Large intestine (tissue), 3 donors: ENCODE data around the gene NR2E1. TPM values are rescaled to one million over a fixed set of nuclear protein-coding genes. Genes with fewer than 3 reads are reported as not detected.

Source experiments
- DNase-seq, 2 donors: peaks; one replicate each; pipeline versions ENCODE4 v3.0.0 to v3.0.0-alpha.2; 2013
- H3K27ac ChIP-seq: one replicate; pipeline ENCODE4 v1.5.1; 2013; ENCODE audit warnings: low read length
- H3K27me3 ChIP-seq: 2 replicates; pipeline ENCODE4 v1.6.1; 2013; ENCODE audit warnings: low read length; ENCODE audit not compliant: control insufficient read depth, insufficient read depth
- H3K36me3 ChIP-seq: 2 replicates; pipeline ENCODE4 v1.6.1; 2013; ENCODE audit warnings: low read length; ENCODE audit not compliant: control insufficient read depth, insufficient read depth
- H3K4me1 ChIP-seq: one replicate; pipeline ENCODE4 v1.6.1; 2013; ENCODE audit warnings: low read length; ENCODE audit not compliant: control insufficient read depth, insufficient read depth
- H3K4me3 ChIP-seq: one replicate; pipeline ENCODE4 v1.5.1; 2013; ENCODE audit warnings: low read length
- H3K9me3 ChIP-seq: one replicate; pipeline ENCODE4 v1.6.1; 2013; ENCODE audit warnings: mild to moderate bottlenecking, low read depth, low read length, moderate library complexity; ENCODE audit not compliant: control insufficient read depth
- WGBS: methylation state at CpG from one replicate; pipeline ENCODE4 v1.1.5; 2013; ENCODE audit warnings: low lambda C conversion rate; ENCODE audit not compliant: insufficient coverage; 5-methylcytosine and 5-hydroxymethylcytosine counted together
- polyA plus RNA-seq: library from polyadenylated mRNA; unstranded; fragments of 120-200 nt; gene quantifications from one replicate; pipeline ENCODE4 v1.2.1, GENCODE V29; 2013

The NR2E1 gene
- polyA plus RNA-seq, 1 donor: not detected

DNA sequence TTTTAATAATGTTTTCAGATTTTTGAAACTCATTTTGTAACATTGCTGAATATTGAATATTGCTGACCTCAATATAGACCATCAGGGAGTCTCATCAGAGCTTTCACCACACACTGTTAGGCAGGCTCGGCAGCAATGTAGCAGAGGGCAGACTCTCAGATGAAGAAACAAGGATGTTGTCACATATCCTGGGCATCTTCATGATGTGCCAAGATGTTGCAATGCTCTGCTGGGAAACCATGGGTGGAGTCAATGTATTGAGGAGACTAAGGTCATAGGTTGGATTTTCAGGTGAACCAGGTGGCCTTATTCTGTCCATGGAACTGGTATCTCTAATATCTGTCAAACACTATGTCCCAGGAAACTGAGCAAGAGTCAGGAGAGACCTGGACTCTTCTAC lies 27.3 kb downstream of the NR2E1 start:
- H3K36me3 ChIP-seq: no peaks in the 10 kb centered on the region
- H3K27me3 ChIP-seq: peaks cover 2% of the 10 kb centered on the region
- H3K27ac ChIP-seq: no peak overlapping the region
- H3K9me3 ChIP-seq: no peaks in the 10 kb centered on the region
- no peak overlapping the region for H3K4me3 ChIP-seq
- no CpG with 5 or more reads among the region's 1 CpG for WGBS
- no peak for DNase-seq
- no peaks in the 10 kb centered on the region for H3K4me1 ChIP-seq

DNA sequence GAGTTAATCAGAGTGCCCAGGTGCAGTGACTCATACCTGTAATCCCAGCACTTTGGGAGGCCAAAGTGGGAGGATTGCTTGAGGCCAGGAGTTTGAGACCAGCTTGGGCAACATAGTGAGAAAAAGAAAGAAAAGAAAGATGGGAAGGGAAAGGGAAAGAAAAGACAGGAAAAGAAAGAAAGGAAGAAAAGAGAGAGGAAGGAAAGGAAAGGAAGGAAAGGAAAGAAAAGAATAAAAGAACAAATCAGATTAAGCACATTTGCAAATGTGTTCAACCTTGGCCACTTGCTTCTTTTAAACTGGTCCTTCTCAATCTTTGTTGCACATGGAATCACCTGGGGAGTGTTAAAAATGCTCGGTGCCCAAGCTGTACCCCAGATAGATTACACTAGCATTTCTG lies 28.0 kb downstream of the NR2E1 start:
- H3K36me3 ChIP-seq: no peaks in the 10 kb centered on the region
- H3K4me1 ChIP-seq: no peaks in the 10 kb centered on the region
- DNase-seq: no peak
- no peaks in the 10 kb centered on the region for H3K9me3 ChIP-seq
- H3K27me3 ChIP-seq: peaks cover 2% of the 10 kb centered on the region
- H3K4me3 ChIP-seq: no peak overlapping the region
- no CpG with 5 or more reads among the region's 1 CpG for WGBS
- no peak overlapping the region for H3K27ac ChIP-seq

GRCh38 chr6:108194503-108194902 lies 28.7 kb downstream of the NR2E1 start:
- no peak overlapping the region for H3K4me3 ChIP-seq
- no peaks in the 10 kb centered on the region for H3K36me3 ChIP-seq
- H3K4me1 ChIP-seq: no peaks in the 10 kb centered on the region
- H3K27ac ChIP-seq: no peak overlapping the region
- H3K9me3 ChIP-seq: no peaks in the 10 kb centered on the region
- WGBS: no CpG with 5 or more reads among the region's 8 CpGs
- DNase-seq: no peak
- H3K27me3 ChIP-seq: peaks cover 2% of the 10 kb centered on the region

GRCh38 chr6:108195209-108195608 lies 29.4 kb downstream of the NR2E1 start:
- Histone ChIP-seq H3K4me1 (no peaks in the 10 kb centered on the region), H3K27ac (no peak overlapping the region), H3K4me3 (no peak overlapping the region), H3K9me3 (no peaks in the 10 kb centered on the region), H3K27me3 (peaks cover 2% of the 10 kb centered on the region), H3K36me3 (no peaks in the 10 kb centered on the region)
- no CpG with 5 or more reads among the region's 3 CpGs for WGBS
- no peak for DNase-seq

DNA sequence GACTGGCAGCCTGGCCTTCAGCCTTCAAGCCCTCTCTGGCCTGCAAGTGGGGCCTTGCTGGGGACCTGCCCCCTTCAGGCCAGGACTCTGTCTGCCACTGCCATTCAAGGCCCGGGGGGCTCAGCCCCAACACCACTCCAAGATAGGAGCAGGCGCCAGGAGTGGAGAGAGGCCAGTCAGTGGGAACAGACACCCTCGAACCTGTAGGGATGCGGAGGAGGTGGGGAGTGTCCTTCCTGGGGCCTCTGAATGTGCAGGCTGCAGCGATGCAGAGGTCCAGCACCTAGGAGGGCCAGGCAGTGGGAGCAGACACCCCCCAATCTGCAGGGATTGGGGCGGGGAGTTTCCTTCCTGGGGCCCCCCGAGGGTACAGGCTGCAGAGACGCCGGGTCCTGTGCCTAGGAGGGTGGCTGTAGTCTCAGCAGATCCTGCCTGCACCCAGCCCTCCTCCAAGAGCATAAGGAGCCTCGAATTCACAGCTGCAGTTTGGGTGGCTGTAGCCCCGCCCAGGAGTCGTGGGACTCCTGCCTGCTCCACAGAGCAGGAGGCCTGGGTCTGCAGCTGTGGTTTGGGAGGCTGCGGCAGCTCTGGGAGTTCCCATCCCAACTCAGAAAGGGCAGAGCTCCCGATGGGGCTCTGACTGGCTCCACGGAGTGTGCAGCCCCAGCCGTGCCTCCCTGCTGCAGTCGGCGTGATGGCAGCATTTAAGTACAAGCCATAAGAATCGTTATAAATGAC lies 33.1 kb downstream of the NR2E1 start:
- no CpG with 5 or more reads among the region's 19 CpGs for WGBS
- no peak for DNase-seq

GRCh38 chr6:108200186-108200585 lies 34.4 kb downstream of the NR2E1 start:
- Histone ChIP-seq H3K36me3 (no peaks in the 10 kb centered on the region), H3K27ac (no peak overlapping the region), H3K9me3 (no peaks in the 10 kb centered on the region), H3K27me3 (no peaks in the 10 kb centered on the region), H3K4me1 (peaks cover 6% of the 10 kb centered on the region), H3K4me3 (no peak overlapping the region)
- WGBS: no CpG with 5 or more reads among the region's 8 CpGs
- no peak for DNase-seq

More for the DNA sequence above, 33.1 kb downstream of the NR2E1 start:
- H3K4me1 ChIP-seq: peaks cover 6% of the 10 kb centered on the region
- no peak overlapping the region for H3K4me3 ChIP-seq
- H3K36me3 ChIP-seq: no peaks in the 10 kb centered on the region
- H3K9me3 ChIP-seq: no peaks in the 10 kb centered on the region
- H3K27me3 ChIP-seq: no peaks in the 10 kb centered on the region
- no peak overlapping the region for H3K27ac ChIP-seq

DNA sequence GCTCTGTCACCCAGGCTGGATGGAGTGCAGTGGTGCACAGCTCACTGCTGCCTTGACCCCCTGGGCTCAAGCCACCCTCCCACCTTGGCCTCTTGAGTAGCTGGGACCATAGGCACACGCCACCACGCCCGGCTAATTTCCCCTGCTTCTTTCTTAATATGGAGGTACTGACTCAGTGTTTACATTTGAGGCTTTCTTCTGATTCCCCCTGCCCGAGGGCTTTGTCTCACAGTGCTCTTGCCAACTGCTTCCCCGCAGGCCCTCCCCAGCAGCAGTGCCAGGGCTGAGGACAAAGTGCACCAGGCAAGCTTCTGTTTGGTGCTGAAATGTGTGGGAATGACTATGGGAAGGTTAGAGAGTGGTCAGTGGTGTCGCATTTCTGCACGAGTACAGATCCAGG lies 34.8 kb downstream of the NR2E1 start:
- H3K36me3 ChIP-seq: no peaks in the 10 kb centered on the region
- peaks cover 6% of the 10 kb centered on the region for H3K4me1 ChIP-seq
- no peak overlapping the region for H3K4me3 ChIP-seq
- no peak overlapping the region for H3K27ac ChIP-seq
- no CpG with 5 or more reads among the region's 7 CpGs for WGBS
- DNase-seq: peak; percentile 24 to 56
- H3K9me3 ChIP-seq: no peaks in the 10 kb centered on the region
- H3K27me3 ChIP-seq: no peaks in the 10 kb centered on the region

DNA sequence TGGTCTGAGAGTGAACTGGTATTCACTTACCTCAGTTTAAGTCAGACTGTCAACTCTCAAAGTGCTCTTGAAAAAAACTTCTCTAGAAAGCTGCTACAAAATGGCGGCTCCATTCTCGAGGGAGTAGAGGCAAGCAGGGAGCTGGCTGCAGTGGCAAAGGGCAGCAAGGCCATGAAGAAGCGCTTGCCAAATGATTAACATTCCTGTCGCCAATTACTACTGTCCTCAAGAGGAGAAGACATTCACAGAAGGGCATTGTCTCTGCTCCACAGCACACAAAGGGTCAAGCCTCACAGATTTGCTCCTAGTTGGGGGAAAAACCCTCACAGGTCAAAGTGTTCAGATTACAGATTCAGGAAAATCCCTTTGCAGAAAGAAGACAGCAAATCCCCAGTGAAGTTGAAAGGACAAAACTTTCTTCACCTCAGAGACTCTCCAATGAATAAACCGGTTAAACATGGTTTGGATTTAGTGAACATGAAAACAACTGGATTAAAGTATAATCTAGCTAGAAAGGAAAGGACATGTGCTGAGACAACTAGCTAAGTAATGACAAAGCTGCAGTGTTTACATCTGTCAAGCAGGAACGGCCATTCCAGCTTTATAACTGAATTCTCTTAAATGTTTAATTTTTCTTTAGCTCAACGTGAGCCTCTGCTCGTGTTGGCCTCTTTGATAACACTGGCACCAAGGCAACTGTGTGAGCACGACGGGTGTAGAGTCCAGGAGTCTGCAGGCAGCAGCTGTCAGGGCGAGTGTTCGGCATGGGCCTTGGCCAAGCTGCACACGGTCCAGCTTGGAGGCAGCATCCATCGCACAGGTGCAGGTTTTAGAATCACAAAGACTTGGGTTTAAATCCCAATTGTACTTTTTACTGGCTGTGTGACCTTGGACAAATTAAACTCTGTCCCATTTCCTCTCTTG lies 37.6 kb downstream of the NR2E1 start:
- H3K9me3 ChIP-seq: no peaks in the 10 kb centered on the region
- no peak overlapping the region for H3K4me3 ChIP-seq
- H3K36me3 ChIP-seq: peaks cover 12% of the 10 kb centered on the region
- DNase-seq: peak; percentile 20 to 57
- peaks cover 6% of the 10 kb centered on the region for H3K4me1 ChIP-seq
- WGBS: 33% methylated on average over 1 of the region's 14 CpGs
- H3K27me3 ChIP-seq: no peaks in the 10 kb centered on the region
- no peak overlapping the region for H3K27ac ChIP-seq

DNA sequence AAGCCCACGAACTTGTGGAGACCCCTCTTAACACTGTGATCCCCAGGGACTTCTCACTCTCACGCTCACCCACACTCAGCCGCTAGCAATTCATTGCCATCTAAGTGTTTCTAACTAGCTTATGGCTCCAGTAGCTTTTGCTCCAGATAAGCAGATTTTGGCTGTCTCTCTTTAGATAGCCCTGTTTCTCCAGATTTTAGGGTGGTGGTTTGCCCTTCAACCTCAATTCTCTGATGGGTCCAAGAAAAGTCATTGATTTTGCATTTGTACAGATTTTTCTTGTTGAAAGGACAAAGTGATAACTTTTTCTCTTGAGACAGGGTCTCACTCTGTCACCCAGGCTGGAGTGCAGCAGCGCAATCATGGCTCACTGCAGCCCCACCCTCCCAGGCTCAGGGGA lies 41.2 kb downstream of the NR2E1 start:
- Histone ChIP-seq H3K27ac (no peak overlapping the region), H3K36me3 (peaks cover 34% of the 10 kb centered on the region), H3K4me3 (no peak overlapping the region), H3K4me1 (peaks cover 3% of the 10 kb centered on the region), H3K9me3 (no peaks in the 10 kb centered on the region), H3K27me3 (no peaks in the 10 kb centered on the region)
- WGBS: 100% methylated on average over 2 of the region's 4 CpGs
- DNase-seq: no peak

GRCh38 chr6:108209738-108210137 lies 43.9 kb downstream of the NR2E1 start:
- Histone ChIP-seq H3K4me3 (no peak overlapping the region), H3K27me3 (no peaks in the 10 kb centered on the region), H3K4me1 (no peaks in the 10 kb centered on the region), H3K27ac (no peak overlapping the region), H3K9me3 (no peaks in the 10 kb centered on the region), H3K36me3 (peaks cover 43% of the 10 kb centered on the region)
- DNase-seq: no peak
- WGBS: no CpG with 5 or more reads among the region's 5 CpGs
